UCSD-AML1 (cell line): ENCODE data around the gene CC2D2B.
A peak's percentile ranks its signal among the peaks of the same experiment; 100 is the strongest.
"Not testable (repeated sequence)": the region's sequence is repeated elsewhere in the genome, so short reads cannot be mapped to it uniquely, and the experiment has no call there.

Source experiments
- DNase-seq: peaks from one replicate; lab custom pipeline; 2025; ENCODE audit not compliant: unreplicated experiment; lab: John Stamatoyannopoulos, UW

CC2D2B gene

GRCh38 chr10:95907456-95908253 lies at the start of gene CC2D2B:
Gene CC2D2B (plus strand): TSS chr10:95907975. CDS start chr10:95911324, 3,349 bp downstream.
- DNase-seq: peak; percentile 87

GRCh38 chr10:95860166-95860940 lies 47.4 kb upstream of the CC2D2B start:
- DNase-seq: no peak

GRCh38 chr10:95861386-95861785 lies 46.4 kb upstream of the CC2D2B start:
- DNase-seq: no peak

DNA sequence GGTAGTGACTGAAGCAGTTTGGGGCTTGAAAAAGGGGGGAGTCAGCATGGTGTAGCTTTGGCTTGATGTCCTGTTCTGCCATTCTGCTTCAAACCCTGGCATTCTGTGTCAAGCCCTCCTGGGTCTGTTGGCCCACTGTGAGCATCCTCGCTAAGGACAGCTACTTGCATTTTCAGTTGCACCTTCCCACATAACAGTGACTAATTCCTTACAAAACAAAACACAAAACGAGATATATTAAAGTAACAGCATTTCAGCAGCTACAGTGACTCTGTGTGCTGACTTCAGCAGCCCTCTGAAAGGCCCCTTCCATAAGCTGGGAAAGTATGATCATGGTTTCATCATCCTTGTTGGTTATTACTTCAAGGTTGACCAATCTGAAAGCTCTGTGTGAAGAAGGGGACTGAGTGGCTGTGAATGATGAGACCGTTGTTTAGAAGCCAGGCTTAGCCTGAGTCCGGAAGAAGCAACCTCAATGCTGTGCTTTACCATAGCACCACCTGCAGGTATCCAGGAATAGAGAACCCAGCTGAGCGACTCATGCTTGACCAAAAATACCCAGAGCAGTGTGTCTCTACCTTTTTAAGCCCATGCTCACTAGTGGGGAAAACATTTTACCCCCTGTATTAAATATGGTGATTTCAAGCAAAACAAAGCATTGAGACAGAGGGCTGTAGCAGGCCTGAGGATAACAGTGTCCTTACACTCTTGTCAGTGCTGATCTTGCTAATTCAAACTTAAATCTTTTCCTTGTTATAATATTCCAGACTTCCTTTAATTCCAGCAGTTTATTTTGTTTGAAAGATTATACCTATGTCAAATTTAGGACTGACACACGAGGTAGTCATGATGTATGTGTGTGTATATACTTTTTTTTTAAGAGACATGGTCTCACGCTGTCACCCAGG lies 42.6 kb upstream of the CC2D2B start:
- peak; percentile 25 for DNase-seq

DNA sequence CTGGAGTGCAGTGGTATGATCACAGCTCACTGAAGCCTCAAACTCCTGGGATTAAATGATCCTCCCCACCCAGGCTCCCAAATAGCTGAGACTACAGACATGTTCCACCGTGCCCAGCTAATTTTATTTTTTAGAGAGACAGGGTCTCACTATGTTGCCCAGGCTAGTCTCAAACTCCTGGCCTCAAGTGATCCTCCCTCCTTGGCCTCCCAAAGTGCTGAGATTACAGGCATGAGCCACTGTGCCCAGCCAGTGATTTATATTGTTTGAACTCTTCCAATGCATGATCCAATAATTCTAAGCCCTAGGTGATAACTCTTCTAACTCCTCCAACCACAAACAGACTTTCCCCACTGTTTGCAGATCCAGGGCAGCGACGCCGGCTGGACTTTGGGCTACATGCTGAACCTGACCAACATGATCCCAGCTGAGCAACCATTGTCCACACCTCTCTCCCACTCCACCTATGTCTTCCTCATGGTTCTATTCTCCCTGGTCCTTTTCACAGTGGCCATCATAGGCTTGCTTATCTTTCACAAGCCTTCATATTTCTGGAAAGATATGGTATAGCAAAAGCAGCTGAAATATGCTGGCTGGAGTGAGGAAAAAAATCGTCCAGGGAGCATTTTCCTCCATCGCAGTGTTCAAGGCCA lies 41.8 kb upstream of the CC2D2B start:
- DNase-seq: no peak

- no peak for DNase-seq
Measured at GRCh38 chr10:95866467-95866842, 41.3 kb upstream of the CC2D2B start.

GRCh38 chr10:95867866-95868265 lies 39.9 kb upstream of the CC2D2B start:
- no peak for DNase-seq

GRCh38 chr10:95872158-95872711 lies 35.5 kb upstream of the CC2D2B start:
- DNase-seq: no peak

GRCh38 chr10:95873139-95873538 lies 34.6 kb upstream of the CC2D2B start:
- no peak for DNase-seq

- no peak for DNase-seq
Measured at GRCh38 chr10:95873651-95874050, 34.1 kb upstream of the CC2D2B start.

GRCh38 chr10:95874783-95875182 lies 33.0 kb upstream of the CC2D2B start:
- DNase-seq: not testable (repeated sequence)

DNA sequence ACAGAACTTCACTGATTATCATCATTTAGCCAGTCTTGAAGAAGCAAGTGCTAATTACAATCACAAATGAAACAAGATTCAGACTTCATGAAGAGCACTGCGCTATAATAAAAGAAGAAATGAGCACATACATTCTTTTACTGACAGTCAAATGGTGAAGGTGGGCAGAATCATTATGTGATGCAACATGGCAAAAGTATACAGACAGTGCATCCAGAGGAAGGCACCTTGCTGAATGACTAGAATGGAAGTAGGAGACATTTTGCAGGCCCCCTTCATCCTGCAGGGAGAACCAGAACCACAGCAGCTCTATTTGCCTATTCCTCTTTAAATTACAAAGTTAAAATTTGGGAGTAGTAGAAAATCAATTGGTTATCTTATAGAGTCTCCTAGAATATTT lies 31.0 kb upstream of the CC2D2B start:
- DNase-seq: no peak

GRCh38 chr10:95877881-95878280 lies 29.9 kb upstream of the CC2D2B start:
- DNase-seq: no peak

DNA sequence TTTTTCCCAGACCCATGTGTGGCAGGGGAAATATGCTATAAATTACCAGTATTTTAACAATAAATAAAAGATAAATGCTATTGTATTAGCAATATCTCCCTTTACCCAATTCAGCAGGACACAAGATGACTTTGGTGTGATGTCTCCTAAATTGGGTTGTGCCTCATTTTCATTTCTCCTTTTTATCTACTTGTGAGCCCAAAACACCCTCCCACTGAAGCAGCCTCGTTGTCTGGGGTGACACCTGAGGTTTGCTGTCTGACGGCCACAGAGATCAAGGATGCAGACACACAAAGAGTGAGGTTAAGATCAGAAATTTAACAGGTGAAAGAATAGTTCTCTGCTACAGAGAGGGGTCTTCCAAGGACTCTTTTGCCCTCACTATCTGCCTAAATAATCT lies 27.1 kb upstream of the CC2D2B start:
- DNase-seq: no peak

DNA sequence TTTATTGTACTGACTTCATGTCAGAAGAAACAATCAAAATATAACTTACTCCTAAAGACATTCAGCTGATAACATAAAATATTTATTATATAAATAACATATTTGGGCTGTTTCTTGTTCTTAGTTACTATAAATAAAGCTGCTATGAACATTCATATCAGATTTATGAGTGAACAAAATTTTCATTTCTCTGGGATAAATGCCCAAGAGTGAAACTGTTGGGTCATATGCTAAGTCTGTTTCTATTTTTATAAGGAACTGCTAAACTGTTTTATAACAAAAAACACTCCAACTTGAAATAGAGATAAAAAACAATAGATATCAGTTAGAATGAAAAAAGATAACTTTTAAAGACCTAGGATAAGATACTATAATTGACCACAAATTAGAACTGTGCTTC lies 26.5 kb upstream of the CC2D2B start:
- DNase-seq: no peak

DNA sequence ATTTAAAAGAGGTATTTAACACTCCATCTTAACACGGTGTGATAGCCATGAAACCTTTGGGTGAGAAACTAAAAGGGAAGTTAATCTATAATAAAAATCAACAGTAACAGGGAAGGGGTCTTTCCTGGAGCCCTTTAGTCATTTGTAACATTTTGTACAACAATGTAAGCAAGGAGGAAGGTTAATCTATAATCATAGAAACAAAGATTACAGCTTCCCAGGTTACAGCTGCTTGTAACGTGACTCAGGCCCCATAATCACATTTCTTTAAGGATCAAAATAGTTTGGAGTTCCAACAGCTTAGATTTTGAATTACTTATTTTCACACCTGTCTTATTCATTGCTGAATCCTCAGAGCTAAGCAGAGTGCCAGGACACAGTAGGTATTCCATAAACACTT lies 17.9 kb upstream of the CC2D2B start:
- DNase-seq: no peak

DNA sequence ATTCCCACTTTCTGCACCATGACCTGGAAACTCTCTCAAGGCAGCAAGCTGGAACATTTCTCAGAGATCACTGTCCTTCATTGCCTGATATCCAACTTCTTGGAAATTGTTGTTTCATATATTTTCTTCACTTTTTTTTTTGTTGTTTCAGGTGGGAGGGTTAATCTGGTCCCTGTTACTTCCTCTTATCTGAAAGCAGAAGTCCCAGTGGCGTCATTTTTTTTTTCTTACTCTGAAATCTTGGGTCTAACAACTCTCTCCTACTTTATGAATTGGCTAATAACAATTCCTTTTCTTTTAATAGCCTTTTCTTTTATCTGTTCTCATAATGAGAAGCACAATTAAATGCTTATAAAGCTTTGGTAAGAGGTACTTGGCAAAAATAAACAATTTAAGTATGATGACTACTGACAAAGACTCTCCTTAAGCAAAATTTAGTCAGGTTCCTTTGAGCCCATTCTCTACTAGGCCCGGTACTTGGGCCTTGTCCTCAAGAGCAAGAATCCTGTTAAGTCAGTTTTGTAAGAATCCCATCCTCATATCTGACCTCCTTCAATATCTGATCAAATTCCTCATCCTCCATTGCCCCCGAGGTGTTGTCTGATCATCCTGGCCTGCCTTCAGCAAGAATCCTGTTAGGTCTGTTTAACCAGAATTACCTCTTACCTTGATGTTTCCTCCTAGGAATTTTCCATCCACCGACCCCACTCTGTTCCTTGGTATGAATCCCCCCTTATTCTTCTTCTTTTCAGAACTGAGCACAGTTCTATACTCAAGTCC lies 11.5 kb upstream of the CC2D2B start:
- DNase-seq: no peak

DNA sequence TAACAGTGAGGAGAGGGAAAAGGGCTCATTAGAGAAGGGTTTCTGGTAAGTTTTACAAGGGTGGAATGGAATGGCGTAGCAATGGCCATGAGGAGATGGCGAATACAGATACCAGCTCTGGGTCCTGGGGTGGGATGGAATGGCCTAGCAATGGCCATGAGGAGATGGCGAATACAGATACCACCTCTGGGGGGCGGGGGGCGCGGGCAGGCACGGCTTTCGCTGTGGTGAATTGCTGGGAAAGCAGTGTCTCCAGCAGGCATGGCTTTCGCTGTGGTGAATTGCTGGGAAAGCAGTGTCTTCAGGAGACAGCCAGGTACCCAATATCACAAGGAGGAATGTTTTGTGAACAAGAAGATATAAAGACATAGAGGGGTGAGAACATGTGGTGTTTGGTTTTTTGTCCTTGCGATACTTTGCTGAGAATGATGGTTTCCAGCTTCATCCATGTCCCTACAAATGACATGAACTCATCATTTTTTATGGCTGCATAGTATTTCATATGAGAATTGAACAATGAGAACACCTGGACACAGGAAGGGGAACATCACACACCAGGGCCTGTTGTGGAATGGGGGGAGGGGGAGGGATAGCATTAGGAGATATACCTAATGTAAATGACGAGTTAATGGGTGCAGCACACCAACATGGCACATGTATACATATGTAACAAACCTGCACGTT lies 1.7 kb upstream of the CC2D2B start:
- DNase-seq: not testable (repeated sequence)
